ENCODE results near the gene SDHA. TPM values are rescaled to one million over a fixed set of nuclear protein-coding genes. Genes with fewer than 3 reads are reported as not detected.

The SDHA gene
- total RNA-seq, 4 donors from 2014 or later: 76.5 to 92.8 (median 83.0) TPM

- no peak for TF ChIP-seq CTCF (IDR thresholded peaks at IDR 0.05)
- ATAC-seq (ENCODE audit: low FRiP score) (no peak), DNase-seq (ENCODE audit: low spot score) (no peak)
These were observed 14.1 kb upstream of the SDHA start for GRCh38 chr5:204001-204400.

GRCh38 chr5:204462-204861 lies 13.7 kb upstream of the SDHA start:
- no peak for TF ChIP-seq CTCF (IDR thresholded peaks at IDR 0.05)
- ATAC-seq (ENCODE audit: low FRiP score): no peak
- DNase-seq (ENCODE audit: low spot score): no peak

GRCh38 chr5:204966-205670 lies 13.0 kb upstream of the SDHA start:
- no peak for DNase-seq (ENCODE audit: low spot score)
- no peak for TF ChIP-seq CTCF (IDR thresholded peaks at IDR 0.05)
- no peak for ATAC-seq (ENCODE audit: low FRiP score)

- DNase-seq (ENCODE audit: low spot score) (no peak), ATAC-seq (ENCODE audit: low FRiP score) (no peak)
- TF ChIP-seq CTCF (IDR thresholded peaks at IDR 0.05): no peak
These were observed 11.7 kb upstream of the SDHA start for GRCh38 chr5:206406-206805.

GRCh38 chr5:206927-207536 lies 11.1 kb upstream of the SDHA start:
- no peak for TF ChIP-seq CTCF (IDR thresholded peaks at IDR 0.05)
- ATAC-seq (ENCODE audit: low FRiP score) (no peak), DNase-seq (ENCODE audit: low spot score) (no peak)

GRCh38 chr5:207599-207998 lies 10.5 kb upstream of the SDHA start:
- DNase-seq (ENCODE audit: low spot score) (no peak), ATAC-seq (ENCODE audit: low FRiP score) (no peak)
- no peak for TF ChIP-seq CTCF (IDR thresholded peaks at IDR 0.05)
